HG03460 (cell line): ENCODE data around the gene BICRAL.

Experiments
- ATAC-seq: cut with Tn5 transposase; IDR thresholded peaks from one replicate; pipeline ENCODE4 v1.9.1; 2021; ENCODE audit not compliant: unreplicated experiment

Gene BICRAL

GRCh38 chr6:42762426-42762859 lies 19.4 kb upstream of the BICRAL start:
- no peak for ATAC-seq

- no peak for ATAC-seq
Measured at GRCh38 chr6:42762950-42763349, 18.9 kb upstream of the BICRAL start.

- no peak for ATAC-seq
Measured at GRCh38 chr6:42764911-42765648, 16.8 kb upstream of the BICRAL start.

DNA sequence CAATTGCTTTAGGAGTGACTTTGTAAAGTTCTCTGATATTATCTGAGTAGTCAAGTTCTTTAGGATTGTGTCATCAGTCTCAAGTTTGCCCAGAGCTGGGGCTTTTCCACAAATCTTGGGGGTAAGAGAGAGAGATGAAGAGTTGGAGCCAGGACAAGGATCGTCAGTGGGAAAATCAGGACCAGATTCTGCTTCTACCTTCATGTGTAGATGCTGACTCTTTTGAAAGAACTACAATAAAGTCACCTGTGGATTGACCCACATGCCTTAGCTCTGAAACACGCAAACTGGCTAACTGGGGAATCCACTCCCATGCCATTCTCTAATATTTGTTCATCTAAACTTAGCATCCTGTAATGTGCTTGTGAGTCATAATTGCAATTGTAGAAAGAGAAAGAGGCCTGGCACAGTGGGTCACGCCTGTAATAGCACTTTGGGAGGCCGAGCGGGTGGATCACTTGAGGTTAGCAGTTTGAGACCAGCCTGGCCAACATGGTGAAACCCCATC lies 15.6 kb upstream of the BICRAL start:
- ATAC-seq = no peak

DNA sequence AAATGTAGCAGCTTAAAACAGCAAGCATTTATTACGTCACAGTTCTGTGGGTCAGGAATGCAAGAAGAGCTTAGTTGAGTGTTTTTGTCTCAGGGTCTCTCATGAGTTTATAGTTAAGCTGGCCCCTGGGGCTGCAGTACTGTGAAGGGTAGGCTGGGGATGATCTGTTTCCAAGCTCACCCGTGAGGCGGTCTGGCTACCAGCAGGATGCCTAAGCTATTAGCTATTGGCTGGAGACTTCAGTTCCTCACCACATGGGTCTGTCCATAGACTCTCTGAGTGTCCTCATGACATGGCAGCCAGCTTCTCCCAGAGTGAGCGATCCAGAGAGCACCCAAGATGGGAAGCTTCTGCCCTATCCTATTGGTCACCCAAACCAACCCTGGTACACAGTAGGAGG lies 12.8 kb upstream of the BICRAL start:
- ATAC-seq = no peak

DNA sequence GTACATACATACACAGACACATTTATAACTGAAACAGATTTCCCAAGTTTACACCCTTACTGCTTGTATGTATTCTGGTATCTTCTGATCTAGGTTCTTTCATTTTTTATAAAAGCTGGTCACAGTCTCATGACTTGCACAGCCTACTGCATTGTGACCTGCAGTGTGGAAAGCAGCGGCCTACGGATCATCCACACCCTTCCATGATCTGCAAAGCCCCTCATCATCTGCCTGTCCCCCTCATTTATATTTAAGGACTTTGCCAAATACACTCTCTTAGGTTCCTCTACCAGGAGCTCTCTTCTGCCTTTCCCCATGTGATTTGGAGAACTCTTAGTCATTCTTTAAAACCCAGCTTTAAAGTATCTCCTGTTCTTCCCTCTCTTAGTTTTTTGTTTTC lies 12.0 kb upstream of the BICRAL start:
- ATAC-seq = no peak

DNA sequence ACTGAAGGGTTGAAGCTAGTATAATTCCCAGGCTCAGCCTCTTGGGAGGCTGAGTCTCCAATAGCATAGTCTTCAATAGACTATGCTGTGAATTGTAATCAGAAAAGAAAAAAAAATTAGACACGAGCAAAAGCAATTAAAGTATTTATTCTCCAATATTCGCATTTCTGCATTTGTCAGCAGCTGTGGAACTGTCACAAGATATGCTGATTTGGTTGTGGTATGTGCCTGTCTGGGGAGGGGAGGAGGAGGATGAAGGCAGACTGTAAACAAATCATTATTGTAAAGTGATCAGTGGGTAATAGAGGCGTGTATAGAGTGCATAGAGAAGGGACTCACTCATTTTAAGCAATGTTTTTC lies 10.1 kb upstream of the BICRAL start:
- peak; percentile 23 for ATAC-seq

DNA sequence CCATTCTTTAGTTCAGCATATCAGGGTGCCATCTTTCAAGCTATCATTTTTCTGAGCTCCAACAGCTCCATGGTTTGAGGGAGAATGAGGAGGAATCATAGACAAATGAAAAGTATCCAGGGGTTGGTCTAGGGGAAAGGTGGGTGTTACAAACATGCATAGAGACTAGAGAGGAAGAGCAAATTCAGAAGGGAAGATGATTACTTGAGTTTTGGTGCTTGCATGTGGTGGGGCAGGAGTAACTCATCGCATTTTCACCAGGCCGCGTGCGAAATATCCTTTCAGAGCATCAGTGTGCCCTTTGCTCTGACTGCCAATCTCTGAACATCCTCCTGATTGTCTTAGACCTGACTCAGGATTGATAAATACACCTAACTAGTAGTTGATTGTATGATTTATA lies 7.7 kb upstream of the BICRAL start:
- no peak for ATAC-seq

DNA sequence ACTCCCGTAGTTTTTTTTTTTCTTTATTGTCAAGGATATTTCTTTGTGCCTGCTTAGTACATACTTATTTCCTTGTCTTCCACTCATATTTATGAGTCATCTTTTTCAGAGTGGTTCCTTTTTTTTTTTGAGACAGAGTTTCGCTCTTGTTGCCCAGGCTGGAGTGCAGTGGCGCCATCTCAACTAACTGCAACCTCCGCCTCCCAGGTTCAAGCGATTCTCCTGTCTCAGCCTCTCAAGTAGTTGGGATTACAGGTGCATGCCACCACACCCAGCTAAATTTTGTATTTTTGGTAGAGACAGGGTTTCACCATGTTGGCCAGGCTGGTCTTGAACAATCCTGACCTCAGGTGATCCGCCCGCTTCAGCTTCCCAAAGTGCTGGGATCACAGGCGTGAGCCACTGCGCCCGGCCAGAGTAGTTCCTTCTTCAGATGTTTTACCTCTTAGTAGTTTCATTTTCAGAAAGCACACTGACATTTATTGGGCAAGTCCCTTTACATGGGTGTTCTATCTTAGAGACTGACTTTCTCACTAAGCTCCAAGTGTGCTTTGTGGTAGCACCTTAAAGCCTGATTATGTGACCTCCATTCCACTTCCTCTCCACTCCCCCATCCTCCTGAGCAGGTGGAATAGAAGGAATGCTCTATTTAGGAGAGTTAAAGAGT lies 6.9 kb upstream of the BICRAL start:
- peak; percentile 44 for ATAC-seq

DNA sequence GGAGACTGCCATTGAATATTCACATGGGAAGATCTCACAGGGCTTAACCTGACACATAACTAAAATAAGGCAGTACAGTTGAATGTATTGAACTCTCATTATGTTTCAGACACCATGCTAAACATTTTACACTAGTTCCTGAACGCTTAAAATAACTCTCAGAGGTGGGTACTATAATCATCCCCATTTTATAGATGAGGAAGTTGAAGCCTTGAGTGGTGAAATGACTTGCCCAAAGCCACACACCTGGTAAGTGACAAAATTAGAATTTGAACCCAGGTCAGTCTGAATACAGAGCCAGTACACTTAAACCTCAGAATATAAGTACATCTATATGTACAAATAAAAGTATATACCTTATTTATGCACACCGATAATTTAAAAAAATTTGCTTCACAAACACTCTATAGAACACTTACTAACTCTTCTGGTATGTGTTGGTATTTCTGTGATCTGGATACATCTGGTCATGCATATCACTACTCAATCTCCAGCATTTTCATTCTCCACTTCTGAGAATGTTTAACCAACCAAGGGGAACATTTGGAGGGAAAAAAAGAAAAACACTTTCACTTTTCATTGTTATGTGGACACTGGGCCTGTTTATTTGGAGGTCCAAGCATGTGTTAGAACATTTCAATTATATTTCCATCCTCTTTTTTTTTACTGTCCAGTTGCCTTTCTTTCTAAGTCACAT lies 4.6 kb upstream of the BICRAL start:
- ATAC-seq = no peak

GRCh38 chr6:42778122-42778521 lies 3.7 kb upstream of the BICRAL start:
- no peak for ATAC-seq

DNA sequence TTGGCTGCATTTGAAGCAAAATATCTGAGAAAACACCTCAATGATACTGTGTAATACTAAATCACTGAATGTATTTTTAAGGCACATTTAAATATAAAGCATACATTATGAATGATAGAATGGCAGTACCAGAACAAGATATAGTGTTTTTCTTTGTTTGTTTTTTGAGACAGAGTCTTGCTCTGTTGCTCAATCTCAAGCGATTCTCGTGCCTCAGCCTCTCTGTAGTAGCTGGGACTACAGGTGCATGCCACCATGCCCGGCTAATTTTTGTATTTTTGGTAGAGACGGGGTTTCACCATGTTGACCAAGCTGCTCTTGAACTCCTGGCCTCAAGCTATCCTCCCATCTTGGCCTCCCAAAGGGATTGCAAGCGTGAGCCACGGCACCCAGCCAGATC lies 2.3 kb upstream of the BICRAL start:
- no peak for ATAC-seq

GRCh38 chr6:42781546-42781795 lies 381 bp upstream of the BICRAL start:
- no peak for ATAC-seq

DNA sequence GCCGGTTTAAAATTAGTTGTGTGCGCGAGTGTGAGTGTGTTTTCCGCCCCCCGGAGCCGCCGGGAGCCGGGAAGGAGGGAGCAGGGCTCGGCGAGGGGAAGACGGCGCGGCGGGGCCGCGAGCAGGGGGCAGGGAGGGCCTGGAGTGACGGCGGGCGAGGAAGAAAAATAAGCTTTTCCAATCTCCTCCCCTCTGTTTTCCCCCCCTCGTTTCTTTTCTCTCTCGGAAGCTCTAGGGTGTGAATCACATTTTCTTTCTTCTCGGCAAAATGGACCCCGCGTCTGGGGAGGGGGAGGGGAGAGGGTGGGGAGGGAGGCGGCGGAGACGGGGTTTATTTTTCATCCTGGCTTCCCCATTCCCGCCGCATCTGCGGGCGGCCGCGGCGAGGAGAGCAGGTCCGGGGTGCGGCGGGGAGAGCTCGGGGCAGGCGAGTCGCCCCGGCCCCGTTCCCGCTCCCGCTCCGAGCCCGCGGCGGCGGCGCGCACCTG lies 881 bp downstream of the BICRAL start:
- peak; percentile 23 for ATAC-seq

GRCh38 chr6:42783177-42783875 lies 1.5 kb downstream of the BICRAL start:
- peak; percentile 41 for ATAC-seq

- ATAC-seq = no peak
Measured at GRCh38 chr6:42783876-42784642, 2.2 kb downstream of the BICRAL start.

GRCh38 chr6:42784717-42785498 lies 3.1 kb downstream of the BICRAL start:
- ATAC-seq = no peak

DNA sequence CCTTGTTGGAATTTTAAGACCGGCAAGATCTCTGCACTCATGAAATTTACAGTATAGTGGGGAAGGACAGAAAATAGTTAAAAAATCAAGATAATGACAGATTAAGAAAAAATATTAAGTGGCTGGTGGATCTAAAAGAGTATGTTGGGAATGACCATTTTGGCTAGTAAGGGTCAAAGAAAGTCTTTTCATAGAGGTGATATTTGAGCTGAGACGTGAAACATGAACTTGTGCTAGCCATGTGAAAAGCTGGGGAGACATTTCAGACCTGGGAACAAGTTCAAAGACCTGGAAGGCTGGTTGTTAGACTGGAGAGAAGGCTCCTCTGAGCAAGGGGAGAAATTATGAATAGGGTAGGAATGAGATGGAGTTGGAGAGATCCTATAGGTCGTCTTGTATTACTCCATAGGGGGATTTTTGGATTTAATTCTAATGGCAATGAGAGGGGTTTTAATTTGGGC lies 4.7 kb downstream of the BICRAL start:
- ATAC-seq = no peak

DNA sequence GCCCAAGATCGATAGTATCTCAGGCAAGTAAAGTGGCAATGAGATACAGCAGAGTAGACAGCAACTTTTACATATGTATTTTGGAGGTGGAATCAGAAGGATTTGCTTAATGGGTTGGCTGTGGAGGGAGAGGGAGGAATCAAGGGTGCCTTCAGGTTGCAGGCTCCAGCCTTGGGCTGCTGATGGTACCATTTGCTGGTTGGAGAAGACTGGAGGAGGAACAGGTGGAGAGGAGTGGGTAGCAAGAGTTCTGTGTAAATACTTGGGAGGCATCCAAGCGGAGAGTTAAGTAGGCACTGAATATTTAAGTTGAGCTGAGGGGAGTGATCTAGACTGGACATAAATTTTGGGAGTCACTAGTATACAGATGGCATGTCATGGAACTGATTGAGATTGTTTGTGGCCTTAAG lies 5.2 kb downstream of the BICRAL start:
- ATAC-seq = no peak

GRCh38 chr6:42788671-42789070 lies 6.8 kb downstream of the BICRAL start:
- no peak for ATAC-seq
